ENCODE data around the gene ZNF606. TPM values are rescaled to one million over a fixed set of nuclear protein-coding genes. Genes with fewer than 3 reads are reported as not detected.

The ZNF606 gene
- total and polyA plus RNA-seq, 2 donors (not counting 3 experiments of a cell fraction or from before 2014, with no cell fraction given), result 4.6 to 10.8 TPM

- TF ChIP-seq MYC (IDR thresholded peaks at IDR 0.05; ENCODE audit: low read depth, low read length) (no peak), JUN (IDR thresholded peaks at IDR 0.05; ENCODE audit: borderline replicate concordance, insufficient read depth, insufficient read length, low read depth) (no peak), MAX (IDR thresholded peaks at IDR 0.05; ENCODE audit: insufficient read depth, insufficient read length) (no peak), GATA2 (IDR thresholded peaks at IDR 0.05; ENCODE audit: insufficient read depth, insufficient read length, low read depth, low read length) (no peak), POLR2A (IDR thresholded peaks at IDR 0.05; ENCODE audit: low read depth, low read length) (no peak), CTCF (IDR thresholded peaks at IDR 0.05; ENCODE audit: extremely low read depth in 1 of 2, insufficient read depth in 1 of 2, low read depth in 1 of 2, low read length in 2 of 2) (no peak), FOS (IDR thresholded peaks at IDR 0.05; ENCODE audit: borderline replicate concordance, insufficient read depth, low read length) (no peak), EZH2 (IDR thresholded peaks at IDR 0.05; ENCODE audit: borderline replicate concordance, low read depth, low read length, severe bottlenecking) (no peak), POLR2AphosphoS5 (IDR thresholded peaks at IDR 0.05; ENCODE audit: insufficient read depth, low read depth, low read length) (no peak)
Observed at GRCh38 chr19:58014141-58014540, 11.5 kb upstream of the ZNF606 start.

More at GRCh38 chr19:58014141-58014540, 11.5 kb upstream of the ZNF606 start:
- Histone ChIP-seq H3K27me3 (ENCODE audit: control insufficient read depth in 2 of 2, insufficient read depth in 2 of 2, low read length in 2 of 2) (no peaks in the 10 kb centered on the region), H3K4me3 (replicated peaks in 1 of 3; ENCODE audit: insufficient read depth in 1 of 3, low read depth in 1 of 3, low read length in 3 of 3) (no peak overlapping the region), H3K9me3 (replicated peaks; ENCODE audit: control insufficient read depth, insufficient read depth, low read length) (no peaks in the 10 kb centered on the region), H3K9me1 (replicated peaks; ENCODE audit: control insufficient read depth, extremely low read depth, insufficient read depth, low read length) (no peaks in the 10 kb centered on the region), H3K36me3 (ENCODE audit: control insufficient read depth in 2 of 2, extremely low read depth in 1 of 2, insufficient read depth in 2 of 2, low read length in 2 of 2) (no peaks in the 10 kb centered on the region), H3K9ac (replicated peaks; ENCODE audit: extremely low read depth, insufficient read depth, low read length) (no peak overlapping the region), H2AFZ (ENCODE audit: low read depth, low read length) (no peak overlapping the region), H3K79me2 (ENCODE audit: control insufficient read depth, insufficient read depth, low read length) (no peaks in the 10 kb centered on the region), H3K27ac (ENCODE audit: insufficient read depth, low read depth, low read length) (no peak overlapping the region), H3K4me1 (ENCODE audit: control insufficient read depth, extremely low read depth, insufficient read depth, low read length) (no peaks in the 10 kb centered on the region), H3K4me2 (ENCODE audit: insufficient read depth, low read length) (no peak overlapping the region), H4K20me1 (replicated peaks; ENCODE audit: control insufficient read depth, extremely low read depth, insufficient read depth, low read length) (no peaks in the 10 kb centered on the region)
- ChIA-PET POLR2A (no interaction called here), CTCF (no interaction called here)
- dilution Hi-C loops (cut with MboI; ENCODE audit: extremely low pct_ligation_motif_present, low sequenced_read_pairs) (no loop called here), intact Hi-C loops (cut with micrococcal nuclease) (no loop called here)
- DNase-seq (ENCODE audit: low read depth, low spot score) (no peak), FAIRE-seq (no peak)
- no TSS peak for BruUV-seq (replicated peaks)
